Progenitor cell of endocrine pancreas (in vitro differentiated cells): ENCODE measurements around the gene EXOG. TPM values are rescaled to one million over a fixed set of nuclear protein-coding genes. Genes with fewer than 3 reads are reported as not detected.

Experiments
- DNase-seq: peaks from one replicate; pipeline ENCODE4 v3.0.0; 2021; ENCODE audit warnings: low spot score; ENCODE audit not compliant: unreplicated experiment
- H3K27ac Mint-ChIP-seq: 2 replicates; pipeline ENCODE4 v1.8.0; 2021; ENCODE audit warnings: mild to moderate bottlenecking, moderate library complexity, mixed read lengths
- H3K27me3 Mint-ChIP-seq: 2 replicates; pipeline ENCODE4 v1.8.0; 2021; ENCODE audit warnings: mixed read lengths
- H3K36me3 Mint-ChIP-seq: 2 replicates; pipeline ENCODE4 v1.8.0; 2022; ENCODE audit warnings: mixed read lengths; ENCODE audit not compliant: insufficient read depth
- H3K4me1 Mint-ChIP-seq: 2 replicates; pipeline ENCODE4 v1.8.0; 2021; ENCODE audit warnings: low read depth, mixed read lengths
- H3K4me3 Mint-ChIP-seq: 2 replicates; pipeline ENCODE4 v1.8.0; 2021; ENCODE audit warnings: low read depth, mild to moderate bottlenecking, moderate library complexity, mixed read lengths
- H3K9me3 Mint-ChIP-seq: 2 replicates; pipeline ENCODE4 v1.8.0; 2021; ENCODE audit warnings: low read depth, mixed read lengths
- total RNA-seq: library from RNA; stranded (reverse); gene quantifications from 2 replicates; pipeline ENCODE4 v1.2.1, GENCODE V29; 2021
- TF ChIP-seq, protein P1 (sequence below): fragments of 200-600 bp; sonication (generic); IDR thresholded peaks from one replicate; pipeline ENCODE4 v1.5.0; 2021; ENCODE audit warnings: antibody characterized with exemption, mild to moderate bottlenecking; ENCODE audit not compliant: unreplicated experiment

The EXOG gene
- total RNA-seq, 1 donor from 2014 or later = 15.2 TPM

DNA sequence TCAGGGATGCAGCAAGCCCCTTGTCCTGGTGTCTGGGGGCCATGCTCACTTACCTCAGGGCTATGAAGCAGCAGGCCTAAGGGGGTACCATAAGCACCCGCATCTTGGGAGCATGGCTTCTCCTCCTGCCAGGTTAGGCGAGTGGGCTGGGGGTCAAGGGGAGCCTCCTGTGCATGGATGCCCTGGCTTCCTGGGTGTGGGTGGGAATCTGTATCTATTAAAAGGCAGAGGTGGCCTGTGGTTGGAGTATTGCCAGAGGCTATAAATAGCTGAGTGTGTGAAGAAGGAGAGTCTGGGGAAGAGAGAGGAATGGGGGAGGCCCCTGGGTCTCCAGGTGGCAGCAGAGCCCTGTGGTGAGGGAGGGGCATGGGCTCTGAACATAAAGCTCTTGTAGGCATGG is 22.9 kb upstream of the EXOG start:
- Mint-ChIP-seq H3K36me3 (peaks cover 22% of the 10 kb centered on the region), H3K9me3 (peaks cover 24% of the 10 kb centered on the region), H3K4me3 (no peak overlapping the region), H3K27me3 (no peaks in the 10 kb centered on the region), H3K4me1 (peaks cover 7% of the 10 kb centered on the region), H3K27ac (peak overlapping the region; percentile 60)
- TF ChIP-seq, protein P1, sequence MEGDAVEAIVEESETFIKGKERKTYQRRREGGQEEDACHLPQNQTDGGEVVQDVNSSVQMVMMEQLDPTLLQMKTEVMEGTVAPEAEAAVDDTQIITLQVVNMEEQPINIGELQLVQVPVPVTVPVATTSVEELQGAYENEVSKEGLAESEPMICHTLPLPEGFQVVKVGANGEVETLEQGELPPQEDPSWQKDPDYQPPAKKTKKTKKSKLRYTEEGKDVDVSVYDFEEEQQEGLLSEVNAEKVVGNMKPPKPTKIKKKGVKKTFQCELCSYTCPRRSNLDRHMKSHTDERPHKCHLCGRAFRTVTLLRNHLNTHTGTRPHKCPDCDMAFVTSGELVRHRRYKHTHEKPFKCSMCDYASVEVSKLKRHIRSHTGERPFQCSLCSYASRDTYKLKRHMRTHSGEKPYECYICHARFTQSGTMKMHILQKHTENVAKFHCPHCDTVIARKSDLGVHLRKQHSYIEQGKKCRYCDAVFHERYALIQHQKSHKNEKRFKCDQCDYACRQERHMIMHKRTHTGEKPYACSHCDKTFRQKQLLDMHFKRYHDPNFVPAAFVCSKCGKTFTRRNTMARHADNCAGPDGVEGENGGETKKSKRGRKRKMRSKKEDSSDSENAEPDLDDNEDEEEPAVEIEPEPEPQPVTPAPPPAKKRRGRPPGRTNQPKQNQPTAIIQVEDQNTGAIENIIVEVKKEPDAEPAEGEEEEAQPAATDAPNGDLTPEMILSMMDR = no peak
- no peak for DNase-seq

DNA sequence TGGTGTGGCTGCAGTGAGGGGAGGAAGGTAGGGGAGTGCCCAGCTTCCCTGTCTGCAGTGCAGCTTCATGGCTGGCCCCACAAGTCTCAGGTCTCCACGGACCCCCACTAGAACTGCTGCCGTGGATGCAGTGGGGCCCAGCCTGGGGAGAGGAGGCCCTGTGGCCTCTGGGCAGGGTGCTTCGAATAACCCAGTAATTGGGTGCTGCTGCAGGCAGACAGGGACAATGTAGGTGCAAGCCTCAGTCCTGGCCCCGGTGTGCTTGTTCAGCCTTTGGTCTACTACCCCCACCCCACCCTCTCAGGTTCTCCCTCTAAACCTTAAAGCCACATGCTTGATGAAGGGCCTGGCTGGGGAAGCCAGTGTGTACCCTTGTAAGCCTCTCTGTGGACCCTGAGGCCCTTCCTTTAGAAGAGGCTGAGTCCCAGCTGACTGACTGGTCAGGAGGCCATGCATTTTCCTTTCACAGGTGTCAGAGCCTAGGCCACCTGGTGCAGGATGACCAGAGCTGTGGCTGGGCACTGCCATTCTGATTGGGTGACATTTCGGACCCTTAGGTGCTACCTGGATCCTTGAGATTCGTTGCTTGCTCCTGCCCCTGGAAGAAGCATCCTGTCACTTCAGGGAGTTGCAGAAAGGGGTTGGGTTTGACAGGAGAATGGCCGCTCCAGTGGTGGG is 21.1 kb upstream of the EXOG start:
- TF ChIP-seq, protein P1 = no peak
- H3K4me3 Mint-ChIP-seq = no peak overlapping the region
- peaks cover 7% of the 10 kb centered on the region for H3K9me3 Mint-ChIP-seq
- peaks cover 7% of the 10 kb centered on the region for H3K4me1 Mint-ChIP-seq
- peak overlapping the region; percentile 35 for H3K27ac Mint-ChIP-seq
- no peaks in the 10 kb centered on the region for H3K27me3 Mint-ChIP-seq
- no peak for DNase-seq
- H3K36me3 Mint-ChIP-seq = peaks cover 8% of the 10 kb centered on the region

DNA sequence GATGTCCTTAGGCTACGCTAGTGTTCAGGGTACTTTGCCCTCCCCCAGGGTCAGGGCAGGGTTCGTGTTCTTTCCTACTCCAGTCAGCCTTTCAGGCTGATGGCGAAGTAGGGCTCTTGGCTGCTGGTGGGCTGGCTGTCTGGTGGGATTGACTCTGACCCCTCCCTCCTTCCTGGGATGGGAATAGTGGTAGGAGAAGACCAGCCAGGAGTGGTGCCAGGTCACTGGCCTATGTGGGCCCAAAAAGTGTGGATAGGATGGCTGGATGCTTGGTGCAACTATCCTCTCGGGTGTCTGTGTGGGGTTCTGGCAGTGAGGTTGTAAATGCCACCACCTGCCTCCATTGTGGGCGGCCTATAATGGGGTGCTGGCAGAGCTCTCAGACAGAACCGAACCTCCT is 20.4 kb upstream of the EXOG start:
- no peak overlapping the region for H3K4me3 Mint-ChIP-seq
- TF ChIP-seq, protein P1 = no peak
- H3K27me3 Mint-ChIP-seq = no peaks in the 10 kb centered on the region
- no peak overlapping the region for H3K27ac Mint-ChIP-seq
- no peak for DNase-seq
- H3K9me3 Mint-ChIP-seq = peaks cover under 1% of the 10 kb centered on the region
- H3K4me1 Mint-ChIP-seq = peaks cover 7% of the 10 kb centered on the region
- peaks cover 4% of the 10 kb centered on the region for H3K36me3 Mint-ChIP-seq

DNA sequence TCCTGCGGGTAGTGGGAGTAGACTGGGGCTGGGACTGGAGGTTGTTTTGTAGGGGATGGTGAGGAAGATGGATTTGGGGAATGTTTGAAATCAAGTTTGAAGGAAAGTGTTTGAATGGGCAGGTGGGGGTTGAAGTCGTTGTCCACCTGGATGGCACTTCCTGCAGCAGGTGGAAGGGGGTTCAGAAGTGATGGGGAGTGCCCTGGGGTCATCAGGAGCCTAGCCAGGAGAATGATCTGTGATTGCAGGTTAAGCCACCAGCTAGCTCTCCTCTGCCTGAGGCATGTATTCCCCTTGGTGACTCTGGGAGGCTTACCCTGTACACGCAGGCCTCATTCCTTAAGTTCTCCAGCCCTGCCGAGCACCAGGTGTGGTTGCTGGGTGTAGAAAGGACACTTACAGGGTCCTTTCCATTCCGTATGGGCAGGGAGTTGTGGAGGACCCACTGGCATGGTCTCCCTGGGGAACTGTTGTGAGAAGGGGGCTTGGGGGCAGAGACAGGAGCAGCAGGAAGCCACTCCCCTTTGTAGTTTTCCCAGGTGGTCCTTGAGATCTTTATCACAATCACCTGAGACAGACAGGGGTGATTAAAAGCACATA is 19.9 kb upstream of the EXOG start:
- H3K36me3 Mint-ChIP-seq = peaks cover 5% of the 10 kb centered on the region
- peak overlapping the region; percentile 59 for H3K27ac Mint-ChIP-seq
- H3K4me1 Mint-ChIP-seq = peaks cover 6% of the 10 kb centered on the region
- H3K9me3 Mint-ChIP-seq = no peaks in the 10 kb centered on the region
- TF ChIP-seq, protein P1 = no peak
- no peak overlapping the region for H3K4me3 Mint-ChIP-seq
- no peak for DNase-seq
- H3K27me3 Mint-ChIP-seq = no peaks in the 10 kb centered on the region

DNA sequence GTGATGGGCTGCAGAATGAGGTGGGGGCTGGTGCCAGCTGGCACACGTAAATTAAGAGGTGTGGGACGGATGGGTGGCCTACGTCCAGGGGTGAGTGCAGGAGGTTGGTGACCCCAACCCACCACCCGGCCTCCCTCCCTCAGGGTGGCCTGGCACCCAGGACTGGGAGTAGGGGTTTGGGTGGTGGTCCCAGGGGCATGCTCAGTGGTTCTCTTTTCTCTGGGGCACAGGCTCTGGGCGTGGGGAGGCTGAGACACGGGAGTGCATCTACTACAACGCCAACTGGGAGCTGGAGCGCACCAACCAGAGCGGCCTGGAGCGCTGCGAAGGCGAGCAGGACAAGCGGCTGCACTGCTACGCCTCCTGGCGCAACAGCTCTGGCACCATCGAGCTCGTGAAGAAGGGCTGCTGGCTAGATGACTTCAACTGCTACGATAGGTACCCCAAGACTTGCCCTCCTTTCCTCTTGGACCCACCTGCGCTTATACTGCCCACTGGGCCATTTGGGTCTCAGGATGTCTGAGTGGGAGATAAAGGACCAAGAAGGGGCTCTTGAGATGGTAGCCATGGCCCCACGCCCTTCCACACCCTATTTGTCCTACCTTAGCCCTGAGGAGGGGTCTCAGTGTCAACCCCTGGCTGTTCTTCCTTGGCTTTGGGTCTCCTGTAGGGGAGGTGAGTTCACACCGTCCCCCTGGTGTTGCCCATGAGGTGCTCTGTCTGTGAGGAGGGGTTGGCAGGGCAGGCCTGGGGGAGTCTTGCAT is 18.9 kb upstream of the EXOG start:
- H3K36me3 Mint-ChIP-seq = peaks cover 10% of the 10 kb centered on the region
- H3K4me3 Mint-ChIP-seq = no peak overlapping the region
- TF ChIP-seq, protein P1 = no peak
- no peak for DNase-seq
- no peaks in the 10 kb centered on the region for H3K27me3 Mint-ChIP-seq
- H3K27ac Mint-ChIP-seq = no peak overlapping the region
- H3K9me3 Mint-ChIP-seq = no peaks in the 10 kb centered on the region
- H3K4me1 Mint-ChIP-seq = peaks cover 4% of the 10 kb centered on the region
